Activated CD4-positive, alpha-beta T cell treated with anti-CD3 and anti-CD28 coated beads, Interleukin-2, amount 50 U/mL, for 4 hours (primary cell): ENCODE data around the gene C12orf76.
A peak's percentile ranks its signal among the peaks of the same experiment; 100 is the strongest.
"Not testable (repeated sequence)": the region's sequence is repeated elsewhere in the genome, so short reads cannot be mapped to it uniquely, and the experiment has no call there.

Source experiments
- DNase-seq, 2 experiments: peaks; one replicate each; pipeline ENCODE4 v3.0.0-alpha.2; 2020

Gene C12orf76

GRCh38 chr12:110015132-110015531, 33.2 kb downstream of the C12orf76 start:
- DNase-seq: no peak

DNA sequence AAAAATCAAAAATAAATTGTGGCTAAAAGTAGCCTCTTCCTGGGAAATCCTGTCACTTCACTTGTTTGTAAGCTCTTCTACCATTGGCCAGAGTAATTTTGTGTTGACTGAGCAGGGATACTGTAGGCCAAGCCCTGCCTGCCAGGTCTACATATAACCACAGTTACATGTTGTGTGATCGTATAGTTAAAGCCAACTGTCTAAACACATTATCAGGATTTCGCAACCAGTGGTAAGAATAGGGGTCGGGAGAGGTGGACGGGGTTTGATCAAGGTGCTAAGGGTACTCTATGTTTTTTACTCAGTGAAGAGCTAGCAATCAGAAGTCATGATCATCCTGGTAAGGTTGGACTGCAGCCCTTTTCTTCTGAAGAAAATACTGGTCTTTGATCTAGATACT, 35.7 kb downstream of the C12orf76 start:
- DNase-seq: no peak

- no peak for DNase-seq
Measured at GRCh38 chr12:110012137-110012536, 36.2 kb downstream of the C12orf76 start.

- no peak for DNase-seq
Measured at GRCh38 chr12:110010853-110011723, 37.2 kb downstream of the C12orf76 start.

GRCh38 chr12:110008681-110009398, 39.5 kb downstream of the C12orf76 start:
- DNase-seq: not testable (repeated sequence)

- DNase-seq: no peak
Measured at GRCh38 chr12:110007881-110008280, 40.4 kb downstream of the C12orf76 start.

DNA sequence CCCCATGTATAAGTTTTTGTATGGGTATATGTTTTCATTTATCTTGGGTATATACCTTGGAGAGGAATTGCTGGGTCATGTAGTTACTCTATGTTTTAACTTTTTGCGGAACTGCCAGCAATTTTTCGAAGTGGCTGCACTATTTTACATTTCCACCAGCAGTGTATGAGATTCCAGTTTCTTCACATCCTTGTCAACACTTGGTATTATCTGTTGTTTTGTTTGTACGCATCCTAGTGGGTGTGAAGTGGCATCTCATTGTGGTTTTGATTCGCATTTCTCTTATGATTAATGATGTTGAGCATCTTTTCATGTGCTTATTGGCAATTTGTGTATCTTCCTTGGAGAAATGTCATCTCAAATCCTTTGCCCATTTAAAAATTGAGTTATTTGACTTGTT, 42.2 kb downstream of the C12orf76 start:
- no peak for DNase-seq

DNA sequence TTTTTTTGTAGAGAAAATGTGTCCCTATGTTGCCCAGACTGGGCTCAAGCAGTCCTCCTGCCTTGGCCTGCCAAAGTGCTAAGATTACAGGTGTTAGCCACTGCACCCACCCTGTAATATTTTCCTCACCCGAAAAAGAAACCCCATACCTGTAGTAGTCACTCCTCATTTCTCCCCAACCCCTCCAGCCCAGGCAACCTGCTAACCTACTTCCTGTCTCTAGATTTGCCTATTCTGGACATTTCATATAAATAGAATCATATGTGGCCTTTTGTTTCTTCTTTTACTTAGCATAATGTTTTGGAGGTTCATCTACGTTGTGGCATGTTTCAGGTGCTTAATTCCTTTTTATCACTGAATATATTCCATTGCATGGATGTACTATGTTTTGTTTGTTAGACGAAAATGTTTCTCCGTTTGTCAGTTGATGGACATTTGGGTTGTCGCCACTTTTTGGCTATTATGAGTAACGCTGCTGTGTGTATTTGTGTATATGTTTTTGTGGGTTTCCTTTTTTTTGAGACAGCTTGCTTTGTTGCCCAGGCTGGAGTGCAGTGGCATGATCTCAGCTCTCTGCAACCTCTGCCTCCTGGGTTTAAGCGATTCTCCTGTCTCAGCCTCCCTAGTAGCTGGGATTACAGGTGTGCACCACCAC, 42.9 kb downstream of the C12orf76 start:
- no peak for DNase-seq

DNA sequence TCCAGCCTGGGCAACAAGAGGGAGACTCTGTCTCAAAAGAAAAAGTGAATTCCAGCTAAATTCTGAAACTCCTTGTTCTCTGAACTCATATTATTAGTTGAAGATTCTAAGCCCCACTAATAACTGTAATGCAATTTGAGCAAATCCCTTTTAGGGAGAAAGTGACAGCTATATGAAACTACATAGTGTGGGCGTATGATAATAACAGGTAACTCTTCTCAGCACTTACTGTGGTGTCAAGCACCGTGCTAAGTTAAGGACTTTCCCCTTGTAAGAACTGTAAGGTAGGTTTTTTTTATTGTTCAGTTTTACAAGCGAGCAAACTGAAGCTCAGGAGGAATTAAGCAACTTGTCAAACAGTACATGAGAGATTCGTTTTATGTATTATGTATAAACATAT, 43.7 kb downstream of the C12orf76 start:
- DNase-seq: no peak

DNA sequence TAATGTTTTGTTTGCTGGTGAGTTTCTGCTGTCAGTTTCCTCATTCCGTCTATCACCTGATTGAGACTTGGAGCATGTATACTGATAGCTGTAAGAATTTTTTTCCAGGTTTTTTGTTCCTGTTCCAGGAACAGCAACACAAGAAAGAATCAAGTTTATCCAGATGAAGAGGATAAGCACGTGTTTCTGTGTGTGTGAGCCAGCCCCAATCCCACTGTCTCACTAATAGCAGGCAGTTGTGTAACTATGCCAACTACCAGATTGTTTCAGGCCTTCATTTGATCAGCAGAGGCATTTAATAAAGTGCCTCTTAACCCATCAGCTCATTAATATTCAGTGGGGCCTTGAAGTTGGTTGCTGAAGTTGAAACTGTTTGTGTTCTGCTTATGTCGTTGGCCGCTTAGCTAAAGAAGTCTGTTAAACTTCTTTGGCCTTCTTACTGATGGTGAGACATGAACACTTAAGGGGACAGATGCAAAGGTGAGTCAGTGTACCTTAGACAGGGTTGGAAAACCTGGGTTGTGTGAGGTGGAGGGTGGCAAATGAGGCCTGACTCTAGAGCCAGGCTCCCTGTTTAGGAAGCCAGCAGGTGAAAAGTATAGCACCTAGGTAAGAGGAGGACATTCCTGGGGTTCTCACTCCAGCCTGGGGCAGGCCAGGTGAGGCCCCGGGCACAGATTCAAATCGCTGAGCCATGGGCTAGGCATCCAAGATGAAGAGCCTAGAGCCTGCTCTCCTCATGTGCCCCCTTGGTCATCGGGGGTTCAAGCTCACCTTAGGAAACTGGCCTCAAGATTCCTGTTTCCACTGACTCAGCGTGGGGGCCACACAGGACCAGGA, 45.4 kb downstream of the C12orf76 start:
- DNase-seq: no peak

GRCh38 chr12:110001596-110001995, 46.7 kb downstream of the C12orf76 start:
- DNase-seq: no peak

DNA sequence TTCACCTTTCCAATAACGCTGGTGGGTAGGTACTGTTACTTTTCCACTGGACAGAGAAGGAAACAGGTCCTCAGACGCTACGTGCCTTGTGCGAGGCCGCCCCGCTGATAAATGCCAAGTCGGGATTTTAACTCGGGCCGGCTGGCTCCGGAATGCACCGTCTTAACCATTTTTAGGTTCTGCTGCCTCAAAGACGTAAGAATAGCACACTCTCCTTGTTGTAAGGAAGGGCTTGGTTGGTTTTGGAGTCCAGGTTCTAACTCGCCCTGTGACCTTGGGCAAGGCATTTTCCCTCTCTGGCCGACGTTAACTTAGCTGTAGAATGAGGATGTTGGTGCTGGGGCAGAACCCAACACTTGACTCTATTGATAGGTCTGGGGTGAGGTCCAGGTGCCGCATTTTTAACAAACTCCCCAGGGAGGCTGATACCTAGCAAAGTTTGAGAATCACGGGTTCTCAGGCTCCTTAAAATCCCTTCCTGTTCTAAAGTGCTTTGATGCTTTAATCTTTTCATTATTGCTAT, 48.3 kb downstream of the C12orf76 start:
- no peak for DNase-seq

DNA sequence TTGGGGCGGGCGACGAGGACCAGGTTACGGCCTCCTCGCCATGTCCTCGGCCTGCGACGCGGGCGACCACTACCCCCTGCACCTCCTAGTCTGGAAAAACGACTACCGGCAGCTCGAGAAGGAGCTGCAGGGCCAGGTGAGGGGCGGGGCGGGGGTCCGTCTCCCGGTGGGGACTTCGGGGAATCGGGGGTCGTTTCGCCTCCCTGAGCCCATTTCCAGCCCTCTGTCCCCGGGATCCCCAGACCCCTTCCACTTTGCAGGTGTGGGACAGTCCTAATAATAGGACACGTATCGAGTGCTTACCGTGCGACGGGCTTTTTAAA, 48.7 kb downstream of the C12orf76 start:
- DNase-seq: no peak

- DNase-seq: peak; percentile 81 to 86
Measured at GRCh38 chr12:109998904-109999648, 49.2 kb downstream of the C12orf76 start, which contains the start of gene ANKRD13A. Gene ANKRD13A, plus strand, starts transcription at chr12:109999430. Its CDS starts 259 bp downstream, at chr12:109999689.

DNA sequence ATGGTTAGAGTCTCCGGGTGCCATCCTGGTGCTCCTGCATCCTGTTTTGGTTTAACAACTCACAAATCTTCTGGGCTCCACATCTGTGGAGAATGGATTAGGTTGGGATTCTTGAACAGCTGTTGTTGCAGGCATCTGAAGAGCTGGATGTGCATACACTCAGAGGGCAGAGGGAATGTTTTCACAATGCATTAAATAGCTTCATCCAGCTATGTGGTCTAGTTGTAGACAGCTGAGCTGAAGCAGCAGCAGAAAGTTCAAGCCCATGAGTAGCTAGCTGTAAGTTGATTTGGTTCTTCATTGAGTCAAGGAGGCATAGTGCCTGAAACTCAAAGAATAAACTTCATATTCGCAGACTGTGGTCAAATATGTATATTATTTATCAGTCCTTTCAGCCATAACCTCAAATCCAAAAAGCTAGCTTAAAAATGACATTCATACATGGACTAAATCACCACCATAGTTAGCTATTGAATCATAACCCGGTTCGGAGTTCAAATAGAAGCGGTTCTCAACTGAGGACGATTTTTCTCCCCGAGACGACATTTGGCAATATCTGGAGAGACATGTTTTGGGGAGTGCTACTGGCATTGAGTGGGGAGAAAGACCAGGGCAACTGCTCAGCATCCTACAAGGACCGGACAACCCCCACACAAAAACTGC, 50.0 kb downstream of the C12orf76 start:
- no peak for DNase-seq

DNA sequence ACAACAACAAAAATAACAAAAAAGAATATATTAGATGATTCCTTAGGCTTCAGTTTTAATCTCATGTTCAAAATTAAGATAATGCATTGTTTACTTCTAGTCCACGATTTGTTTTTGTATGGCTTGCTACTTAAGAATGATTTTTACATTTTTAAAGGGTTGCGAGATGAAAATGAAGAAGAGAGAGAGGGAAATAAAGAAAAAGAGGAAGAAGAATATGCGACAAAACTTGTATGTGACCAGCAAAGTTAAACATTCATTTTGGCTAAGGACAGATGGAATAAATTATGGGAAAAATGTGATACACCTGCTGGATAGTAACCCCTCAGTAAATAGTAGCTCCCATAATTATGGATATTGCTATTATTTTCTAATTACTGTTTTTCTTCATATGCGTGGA, 50.9 kb downstream of the C12orf76 start:
- DNase-seq: no peak

GRCh38 chr12:109996483-109996853, 51.9 kb downstream of the C12orf76 start:
- no peak for DNase-seq

DNA sequence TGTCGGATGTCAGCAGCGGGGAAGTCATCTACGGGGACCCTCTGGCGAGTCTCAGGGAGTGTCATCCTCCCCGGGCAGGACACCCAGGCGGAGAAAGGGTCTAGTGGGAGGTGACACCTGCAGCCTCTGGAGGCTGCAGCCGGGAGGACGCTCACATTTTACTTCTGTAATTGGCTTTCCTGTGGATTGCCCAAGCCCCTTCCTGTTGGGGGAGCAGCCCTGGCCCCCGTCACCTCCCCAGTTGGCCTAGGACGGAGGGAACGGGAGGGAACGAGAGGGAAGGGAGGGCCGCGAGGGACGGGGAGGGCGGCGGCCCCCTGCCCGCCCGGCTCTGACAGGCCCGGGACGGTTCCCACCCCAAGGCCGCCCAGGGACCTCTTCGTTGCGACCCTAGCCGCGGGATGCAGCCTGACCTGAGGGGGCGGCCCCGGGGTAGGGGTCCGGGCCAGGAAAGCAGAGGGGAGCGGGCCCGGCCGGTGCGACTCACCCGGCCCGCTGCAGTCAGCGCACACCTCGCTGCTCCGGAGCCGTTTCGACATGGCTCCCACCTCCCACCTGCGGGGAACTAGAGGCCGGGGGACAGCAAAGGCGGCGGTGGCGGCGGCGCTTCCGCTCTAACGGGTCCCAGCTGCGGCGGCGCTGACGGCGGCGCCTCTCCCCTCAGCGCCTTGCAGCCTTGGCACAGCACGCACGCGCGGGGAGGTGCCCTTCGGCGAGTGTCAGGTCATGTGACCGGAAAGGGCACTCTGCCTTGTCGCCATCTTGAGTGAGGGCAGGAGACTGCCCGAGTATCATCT, 52.4 kb downstream of the C12orf76 start, which contains the start of gene GIT2:
Gene GIT2 (minus strand): TSS at position 683 of the 797 bp plus-strand sequence. CDS start 144 bp downstream, at position 539.
- peak; percentile 87 to 90 for DNase-seq

GRCh38 chr12:109995361-109995685, 53.0 kb downstream of the C12orf76 start:
- DNase-seq: no peak
